Heart left ventricle (tissue), 16 donors: ENCODE results near the gene C2CD3. TPM values are rescaled to one million over a fixed set of nuclear protein-coding genes. Genes with fewer than 3 reads are reported as not detected.
"Not testable (repeated sequence)": the region's sequence is repeated elsewhere in the genome, so short reads cannot be mapped to it uniquely, and the experiment has no call there.

Experiments
- ATAC-seq, 4 donors: fragments of 200-7000 bp; cut with Tn5 transposase; one replicate each; pipeline ENCODE4 v1.9.1; 2020 to 2022; ENCODE audit warnings: moderate library complexity in 4 of 4, mild to moderate bottlenecking in 3 of 4, moderate number of reproducible peaks in 1 of 4
- DNase-seq, 5 donors: peaks; one replicate each; pipeline ENCODE4 v3.0.0-alpha.2; 2020
- H3K27ac ChIP-seq, 12 donors: fragments of 200-600 bp; sonication (generic) in 4 of 12; one replicate each; pipeline versions ENCODE4 v1.5.0 to v1.8.0; 2016 to 2022; ENCODE audit warnings: mild to moderate bottlenecking in 2 of 12
- H3K27me3 ChIP-seq, 9 donors: fragments of 200-600 bp; sonication (generic) in 2 of 9; one replicate each; pipeline versions ENCODE4 v1.5.1 to v1.8.0; 2016 to 2022; ENCODE audit warnings: mild to moderate bottlenecking in 3 of 9
- H3K36me3 ChIP-seq, 9 donors: fragments of 200-600 bp; sonication (generic) in 2 of 9; one replicate each; pipeline versions ENCODE4 v1.5.0 to v1.8.0; 2018 to 2022; ENCODE audit warnings: mild to moderate bottlenecking in 2 of 9
- H3K4me1 ChIP-seq, 12 donors: fragments of 200-600 bp; sonication (generic) in 4 of 12; one replicate each; pipeline versions ENCODE4 v1.5.0 to v1.8.0; 2016 to 2022; ENCODE audit warnings: mild to moderate bottlenecking in 3 of 12
- H3K4me3 ChIP-seq, 12 donors: fragments of 200-600 bp; sonication (generic) in 4 of 12; one replicate each; pipeline versions ENCODE4 v1.5.0 to v1.8.0; 2017 to 2022; ENCODE audit warnings: mild to moderate bottlenecking in 9 of 12, moderate library complexity in 4 of 12
- H3K9me3 ChIP-seq, 12 donors: fragments of 200-600 bp; sonication (generic) in 4 of 12; one replicate each; pipeline versions ENCODE4 v1.5.0 to v1.8.0; 2016 to 2022; ENCODE audit warnings: mild to moderate bottlenecking in 1 of 12
- POLR2A ChIP-seq, 2 donors: fragments of 450-650 bp; IDR thresholded peaks; one replicate each; pipeline ENCODE4 v1.6.1; 2017; ENCODE audit warnings: antibody characterized with exemption in 2 of 2, mild to moderate bottlenecking in 2 of 2, moderate library complexity in 2 of 2
- WGBS, 4 donors: extraction: QIAGEN DNeasy Blood & Tissue Kit in 2 of 4; methylation state at CpG; one replicate each; pipeline versions ENCODE4 v1.1.5 to v1.1.7; 2013 to 2018; 5-methylcytosine and 5-hydroxymethylcytosine counted together
- intact Hi-C, 10 donors: fragments of 100-400 bp; cut with DNase I; formaldehyde crosslinking; loops; one replicate each; pipeline versions ENCODE4 v1.11.1 to v1.14.2; 2022
- polyA plus RNA-seq, 2 donors: library from polyadenylated mRNA; stranded (reverse); fragments of 200-250 nt; gene quantifications; one replicate each; pipeline ENCODE4 v1.2.3, GENCODE V29; 2013
- total RNA-seq, 9 donors: library from RNA; depleted of rRNA in 2 of 9; stranded (reverse); fragments of >200 nt in 2 of 9; fragmentation: NEBNext Ultra II Directional in 3 of 9; extraction: Animal tissue kit (Norgen Biotek cat#: 25700) in 3 of 9; gene quantifications; one replicate each; pipeline versions ENCODE4 v1.1.0 to v1.2.4, GENCODE V29; 2016 to 2023
- TF ChIP-seq, protein P1 (sequence below), 12 donors: fragments of 200-600 bp; sonication (generic) in 4 of 12; IDR thresholded peaks; one replicate each; pipeline versions ENCODE4 v1.5.0 to v1.8.0; 2018 to 2022; ENCODE audit warnings: antibody characterized with exemption in 12 of 12, mild to moderate bottlenecking in 5 of 12
- donor health status: ischemic (EF 13 %, LVEDD 7.1; RV severe dilation, severe dysfunction).
- donor health status: healthy with polysubstance abuse.
- donor health status: DM: no; HTN: yes; CAD: no.
- donor health status: DM: no; HTN: no; CAD: no.
- donor health status: ischemic (EF 25% LVEDD 6.9; RV normal size, moderate dysfunction).
- donor health status: ischemic (EF 25% LVEDD 5.7; RV mildly dilated, moderate dysfunction).
- donor health status: healthy.
- donor health status: DM: yes; HTN: yes; CAD: no.
- donor health status: ischemic (EF 35%, LVEDD 5.7; RV mildly dilated, moderate dysfunction).
- donor health status: nonischemic (EF 11% LVEDD 7.7; RV severe dilation, severe dysfunction).
- donor health status: DM: yes; HTN: yes; CAD: no.
- donor health status: PGD.
- donor health status: ischemic (EF 29% LVEDD 5.4; RV normal size, mild dysfunction).
- donor health status: nonischemic (EF 23%, LVEDD 6.1; RV moderate dilation, normal function).

Gene C2CD3
- total and polyA plus RNA-seq, 11 donors: 6.5 to 18.7 (median 12.5) TPM

DNA sequence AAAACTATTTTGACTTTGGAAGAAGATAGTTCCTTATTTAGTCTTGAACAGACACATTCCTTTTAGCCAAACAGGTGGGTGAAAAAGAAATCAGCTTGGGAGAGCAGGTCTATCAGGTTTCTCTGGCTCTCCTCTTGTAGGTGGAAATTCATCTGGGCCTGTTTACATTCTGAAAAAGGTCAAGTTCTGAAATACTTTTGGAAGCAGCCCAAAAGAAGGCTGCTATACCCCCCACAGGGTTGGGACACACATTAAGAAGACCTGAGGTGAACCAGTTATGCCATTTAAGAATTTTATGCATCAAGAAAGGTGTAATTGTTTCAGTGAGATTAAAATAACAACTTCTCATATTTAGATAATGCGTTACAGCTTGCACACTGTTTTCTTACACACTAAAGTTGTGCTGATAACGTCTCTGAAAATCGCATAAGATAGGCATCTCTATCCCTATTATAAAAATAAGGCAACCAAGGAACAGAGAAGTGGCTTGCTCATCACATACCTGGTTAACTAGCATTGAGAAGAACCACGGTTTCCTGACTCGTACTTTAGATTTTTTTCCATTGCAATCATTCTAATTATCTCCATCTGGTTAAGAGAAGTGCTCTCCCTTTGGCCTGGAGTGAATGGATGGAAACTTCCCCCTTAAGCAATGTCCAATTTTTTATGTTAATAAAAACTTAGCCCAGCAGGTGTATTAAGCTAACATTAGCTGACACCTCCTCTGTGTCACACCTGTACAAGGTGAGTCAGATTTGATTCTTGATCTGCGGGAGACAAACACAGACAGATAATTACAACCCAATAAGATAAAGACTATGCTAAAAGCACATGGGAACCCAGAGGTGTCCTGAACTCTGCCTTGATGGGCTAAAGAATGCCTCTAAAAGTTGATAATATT lies 101.4 kb downstream of the C2CD3 start:
- ATAC-seq: no peak
- 92 to 96% (median 95%) methylated on average over 6 of the region's 6 CpGs for whole genome bisulfite sequencing, 4 donors
- no peak overlapping the region for H3K27ac ChIP-seq

DNA sequence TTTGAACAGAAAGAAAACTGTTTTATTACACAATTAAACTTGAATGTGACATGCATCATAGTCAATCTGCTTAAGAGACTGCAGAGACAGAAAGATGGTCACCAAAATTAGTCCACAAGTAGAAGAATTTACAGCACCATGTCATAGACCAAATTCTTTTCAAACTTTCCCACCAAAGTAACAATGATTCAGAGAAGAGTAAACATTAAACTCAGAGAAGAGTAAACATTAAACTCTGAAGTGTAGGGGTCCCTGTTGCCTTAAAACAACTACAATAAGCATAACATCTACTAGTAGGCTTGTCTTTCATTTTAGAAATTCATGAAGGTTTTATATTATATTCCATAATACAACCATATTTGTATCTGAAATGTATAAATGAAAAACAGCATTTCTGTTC lies 104.1 kb downstream of the C2CD3 start:
- H3K27me3 ChIP-seq, H3K27ac ChIP-seq, H3K4me3 ChIP-seq, intact Hi-C loops, H3K4me1 ChIP-seq, H3K9me3 ChIP-seq, ATAC-seq, DNase-seq: not testable (repeated sequence)
- H3K36me3 ChIP-seq: peaks cover 0 to 50% (median 31%) of the 10 kb centered on the region in 9 donors

More for the DNA sequence above, 101.4 kb downstream of the C2CD3 start:
- H3K4me3 ChIP-seq: no peak overlapping the region
- TF ChIP-seq, protein P1, sequence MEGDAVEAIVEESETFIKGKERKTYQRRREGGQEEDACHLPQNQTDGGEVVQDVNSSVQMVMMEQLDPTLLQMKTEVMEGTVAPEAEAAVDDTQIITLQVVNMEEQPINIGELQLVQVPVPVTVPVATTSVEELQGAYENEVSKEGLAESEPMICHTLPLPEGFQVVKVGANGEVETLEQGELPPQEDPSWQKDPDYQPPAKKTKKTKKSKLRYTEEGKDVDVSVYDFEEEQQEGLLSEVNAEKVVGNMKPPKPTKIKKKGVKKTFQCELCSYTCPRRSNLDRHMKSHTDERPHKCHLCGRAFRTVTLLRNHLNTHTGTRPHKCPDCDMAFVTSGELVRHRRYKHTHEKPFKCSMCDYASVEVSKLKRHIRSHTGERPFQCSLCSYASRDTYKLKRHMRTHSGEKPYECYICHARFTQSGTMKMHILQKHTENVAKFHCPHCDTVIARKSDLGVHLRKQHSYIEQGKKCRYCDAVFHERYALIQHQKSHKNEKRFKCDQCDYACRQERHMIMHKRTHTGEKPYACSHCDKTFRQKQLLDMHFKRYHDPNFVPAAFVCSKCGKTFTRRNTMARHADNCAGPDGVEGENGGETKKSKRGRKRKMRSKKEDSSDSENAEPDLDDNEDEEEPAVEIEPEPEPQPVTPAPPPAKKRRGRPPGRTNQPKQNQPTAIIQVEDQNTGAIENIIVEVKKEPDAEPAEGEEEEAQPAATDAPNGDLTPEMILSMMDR (IDR thresholded peaks at IDR 0.05): no peak
- TF ChIP-seq POLR2A (IDR thresholded peaks at IDR 0.05): no peak
- intact Hi-C loops: loop anchor here in 1 of 10 donors (10.0 kb wide), 1 partner anchor 105 kb away; no protein-coding TSS in a partner anchor
- H3K9me3 ChIP-seq: peaks cover 0 to 4% (median 0%) of the 10 kb centered on the region in 12 donors
- H3K27me3 ChIP-seq: no peaks in the 10 kb centered on the region
- H3K4me1 ChIP-seq: no peaks in the 10 kb centered on the region
- no peak for DNase-seq
- H3K36me3 ChIP-seq: peaks cover 0 to 76% (median 50%) of the 10 kb centered on the region in 9 donors

DNA sequence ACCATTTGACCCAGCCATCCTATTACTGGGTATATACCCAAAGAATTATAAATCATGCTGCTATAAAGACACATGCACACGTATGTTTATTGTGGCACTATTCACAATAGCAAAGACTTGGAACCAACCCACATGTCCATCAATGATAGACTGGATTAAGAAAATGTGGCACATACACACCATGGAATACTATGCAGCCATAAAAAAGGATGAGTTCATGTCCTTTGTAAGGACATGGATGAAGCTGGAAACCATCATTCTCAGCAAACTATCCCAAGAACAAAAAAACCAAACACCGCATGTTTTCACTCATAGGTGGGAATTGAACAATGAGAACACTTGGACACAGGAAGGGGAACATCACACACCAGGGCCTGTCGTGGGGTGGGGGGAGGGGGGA lies 105.3 kb downstream of the C2CD3 start:
- ATAC-seq: not testable (repeated sequence)

DNA sequence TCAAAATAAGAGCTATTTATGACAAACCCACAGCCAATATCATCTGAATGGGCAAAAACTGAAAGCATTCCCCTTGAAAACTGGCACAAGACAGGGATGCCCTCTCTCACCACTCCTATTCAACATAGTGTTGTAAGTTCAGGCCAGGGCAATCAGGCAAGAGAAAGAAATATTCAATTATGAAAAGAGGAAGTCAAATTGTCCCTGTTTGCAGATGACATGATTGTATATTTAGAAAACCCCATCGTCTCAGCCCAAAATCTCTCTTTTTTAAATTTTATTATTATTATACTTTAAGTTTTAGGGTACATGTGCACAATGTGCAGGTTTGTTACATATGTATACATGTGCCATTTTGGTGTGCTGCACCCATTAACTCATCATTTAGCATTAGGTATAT lies 107.2 kb downstream of the C2CD3 start:
- H3K27me3 ChIP-seq, ATAC-seq, intact Hi-C loops, H3K27ac ChIP-seq, H3K4me3 ChIP-seq, H3K4me1 ChIP-seq, DNase-seq, H3K9me3 ChIP-seq: not testable (repeated sequence)
- WGBS, 4 donors: 86 to 96% (median 88%) methylated on average over 1 of the region's 1 CpG
- H3K36me3 ChIP-seq: peaks cover 0 to 30% (median 6%) of the 10 kb centered on the region in 9 donors

More for the DNA sequence above, 105.3 kb downstream of the C2CD3 start:
- H3K9me3 ChIP-seq, H3K27ac ChIP-seq, DNase-seq, H3K4me1 ChIP-seq, intact Hi-C loops, H3K4me3 ChIP-seq, H3K27me3 ChIP-seq: not testable (repeated sequence)
- peaks cover 0 to 43% (median 21%) of the 10 kb centered on the region in 9 donors for H3K36me3 ChIP-seq
- WGBS, 4 donors: 87 to 93% (median 91%) methylated on average over 3 of the region's 3 CpGs

DNA sequence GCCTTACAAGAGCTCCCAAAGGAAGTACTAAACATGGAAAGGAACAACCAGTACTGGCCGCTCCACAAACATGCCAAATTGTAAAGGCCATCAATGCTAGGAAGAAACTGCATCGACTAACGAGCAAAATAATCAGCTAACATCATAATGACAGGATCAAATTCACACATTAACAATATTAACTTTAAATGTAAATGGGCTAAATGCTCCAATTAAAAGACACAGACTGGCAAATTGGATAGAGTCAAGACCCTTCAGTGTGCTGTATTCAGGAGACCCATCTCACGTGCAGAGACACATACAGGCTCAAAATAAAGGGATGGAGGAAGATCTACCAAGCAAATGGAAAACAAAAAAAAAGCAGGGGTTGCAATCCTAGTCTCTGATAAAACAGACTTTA lies 109.2 kb downstream of the C2CD3 start:
- intact Hi-C loops, H3K4me1 ChIP-seq, ATAC-seq, H3K27me3 ChIP-seq, H3K27ac ChIP-seq, H3K9me3 ChIP-seq, H3K4me3 ChIP-seq, DNase-seq: not testable (repeated sequence)
- peaks cover 0 to 21% (median 8%) of the 10 kb centered on the region in 9 donors for H3K36me3 ChIP-seq
- 95 to 99% (median 98%) methylated on average over 4 of the region's 4 CpGs for WGBS, 4 donors

DNA sequence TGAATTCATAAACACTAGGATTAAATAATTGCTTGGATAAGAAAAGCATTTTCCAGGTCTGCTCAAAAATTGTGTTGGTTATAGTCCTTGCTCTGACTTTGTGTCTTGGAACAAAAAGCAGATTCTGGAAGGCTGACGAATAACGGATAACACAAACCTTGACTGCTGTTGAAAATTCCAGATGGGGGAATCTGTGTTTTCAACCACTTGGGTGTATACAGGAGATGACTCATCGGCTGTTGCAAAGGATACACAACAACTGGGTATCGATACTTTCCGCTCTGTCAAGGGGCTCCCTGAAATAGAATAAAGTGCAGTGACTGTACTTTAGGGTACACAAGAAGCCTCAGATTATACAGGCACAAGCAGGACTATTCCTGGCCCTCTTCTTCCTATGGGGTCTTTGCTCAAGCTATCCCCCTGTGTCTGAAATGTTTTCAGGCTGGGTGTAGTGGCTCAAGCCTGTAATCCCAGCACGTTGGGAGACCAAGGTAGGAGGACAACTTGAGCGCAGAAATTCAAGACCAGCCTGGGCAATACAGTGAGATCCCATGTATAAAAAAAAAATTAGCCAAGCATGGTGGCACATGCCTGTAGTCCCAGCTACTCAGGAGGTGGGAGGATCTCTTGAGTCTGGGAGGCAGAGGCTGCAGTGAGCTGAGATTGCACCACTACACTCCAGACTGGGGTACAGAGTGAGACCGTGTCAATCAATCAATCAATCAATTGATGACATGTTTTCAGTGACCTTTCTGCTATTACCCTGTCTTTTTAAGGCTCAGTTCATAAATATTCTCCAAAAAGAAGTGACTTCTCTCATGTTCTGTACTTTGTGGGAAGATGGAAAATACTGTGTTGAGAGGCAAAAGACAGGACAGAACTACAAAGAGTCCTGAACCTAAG lies 113.3 kb downstream of the C2CD3 start:
- Histone ChIP-seq H3K4me1 (no peaks in the 10 kb centered on the region), H3K9me3 (peaks cover 0 to 6% (median 0%) of the 10 kb centered on the region in 12 donors), H3K27ac (no peak overlapping the region), H3K27me3 (no peaks in the 10 kb centered on the region), H3K36me3 (peaks cover 0 to 53% (median 35%) of the 10 kb centered on the region in 9 donors), H3K4me3 (no peak overlapping the region)
- TF ChIP-seq, protein P1 (IDR thresholded peaks at IDR 0.05): no peak
- TF ChIP-seq POLR2A (IDR thresholded peaks at IDR 0.05): no peak
- intact Hi-C loops: no loop called here
- 78 to 87% (median 81%) methylated on average over 8 of the region's 8 CpGs for WGBS, 4 donors
- no peak for ATAC-seq
- DNase-seq: no peak
